K562 (cell line): ENCODE data around the gene ALKBH8. TPM values are rescaled to one million over a fixed set of nuclear protein-coding genes. Genes with fewer than 3 reads are reported as not detected.

ENCODE experiments used
- ADNP ChIP-seq: fragments of 200-800 bp; sonication (Bioruptor generic); IDR thresholded peaks from 2 replicates; pipeline ENCODE4 v1.6.1; 2016; ENCODE audit warnings: missing genetic modification characterization, missing compliant biosample characterization
- DEAF1 ChIP-seq: fragments of 450-650 bp; formaldehyde crosslinking; IDR thresholded peaks from 2 replicates; pipeline ENCODE4 v1.4.0; 2020; ENCODE audit warnings: mild to moderate bottlenecking, moderate library complexity
- DPF2 ChIP-seq: fragments of 450-650 bp; IDR thresholded peaks from 2 replicates; pipeline ENCODE4 v1.6.1; 2016
- EGR1 ChIP-seq: fragments of 450-650 bp; conservative IDR thresholded peaks from 2 replicates; pipeline ENCODE4 v1.6.1; 2017; ENCODE audit warnings: mild to moderate bottlenecking
- ELF4 ChIP-seq: fragments of 450-650 bp; formaldehyde crosslinking; IDR thresholded peaks from 2 replicates; pipeline ENCODE4 v1.4.0; 2022; ENCODE audit warnings: missing genetic modification characterization
- HLTF ChIP-seq: fragments of 450-650 bp; IDR thresholded peaks from 2 replicates; pipeline ENCODE4 v1.6.1; 2016
- MEIS2 ChIP-seq: fragments of 450-650 bp; IDR thresholded peaks from 2 replicates; pipeline ENCODE4 v1.6.1; 2014; ENCODE audit warnings: mild to moderate bottlenecking; ENCODE audit not compliant: partially characterized antibody
- MIER1 ChIP-seq: fragments of 450-650 bp; IDR thresholded peaks from 2 replicates; pipeline ENCODE4 v1.6.1; 2016; ENCODE audit warnings: antibody characterized with exemption, mild to moderate bottlenecking, low read depth
- NR2F6 ChIP-seq: fragments of 450-650 bp; formaldehyde crosslinking; IDR thresholded peaks from 2 replicates; pipeline ENCODE4 v1.4.0; 2020; ENCODE audit warnings: mild to moderate bottlenecking
- POLR2A ChIP-seq: fragments of 450-650 bp; conservative IDR thresholded peaks from 2 replicates; pipeline ENCODE4 v1.6.1; 2016
- POLR2G ChIP-seq: fragments of 200-400 bp; formaldehyde crosslinking; IDR thresholded peaks from 2 replicates; pipeline ENCODE4 v1.6.1; 2017; ENCODE audit warnings: low read depth, mild to moderate bottlenecking, antibody characterized with exemption, low read length, moderate library complexity
- SAFB2 ChIP-seq: fragments of 200-400 bp; formaldehyde crosslinking; IDR thresholded peaks from 2 replicates; pipeline ENCODE4 v1.6.1; 2018; ENCODE audit warnings: borderline replicate concordance, low read length, low read depth, moderate library complexity; ENCODE audit not compliant: severe bottlenecking
- TFE3 ChIP-seq: fragments of 450-650 bp; formaldehyde crosslinking; IDR thresholded peaks from 2 replicates; pipeline ENCODE4 v1.4.0; 2020; ENCODE audit warnings: mild to moderate bottlenecking, mixed read lengths
- TGIF2 ChIP-seq: sonication (generic); formaldehyde crosslinking; IDR thresholded peaks from 2 replicates; pipeline ENCODE4 v1.8.1; 2022; ENCODE audit warnings: mild to moderate bottlenecking, missing genetic modification reagents, moderate library complexity
- ZBTB33 ChIP-seq: sonication (generic); formaldehyde crosslinking; IDR thresholded peaks from 2 replicates; pipeline ENCODE4 v1.8.1; 2023; ENCODE audit warnings: mild to moderate bottlenecking, missing genetic modification reagents
- ZMIZ1 ChIP-seq, 2 experiments: fragments of 150-350 bp in 1 of 2; IDR thresholded peaks; 2 replicates each; pipeline ENCODE4 v1.6.1; 2012 to 2016; ENCODE audit warnings: low read depth in 2 of 2, low read length in 2 of 2, mild to moderate bottlenecking in 1 of 2, moderate library complexity in 1 of 2
- ZNF184 ChIP-seq: sonication (generic); formaldehyde crosslinking; IDR thresholded peaks from 2 replicates; pipeline ENCODE4 v1.5.0; 2020; ENCODE audit warnings: missing genetic modification reagents
- ZNF24 ChIP-seq: fragments of 450-650 bp; IDR thresholded peaks from 2 replicates; pipeline ENCODE4 v1.6.1; 2016
- polyA plus RNA-seq, 8 experiments: library from polyadenylated mRNA; depleted of rRNA in 4 of 8; stranded (reverse) in 5 of 8; unstranded in 3 of 8; fragments of >200 nt; fragmentation: Nextera tagmentation in 2 of 8; fragmentation: Illumina TruSeq in 1 of 8; extraction: Ambion mirVana in 2 of 8; extraction: Trizol in 1 of 8; gene quantifications; 2 replicates each; pipeline versions ENCODE4 v1.2.1 to v1.2.3, GENCODE V29; 2011 to 2014; ENCODE audit warnings: inconsistent platforms in 1 of 8, missing spikeins in 1 of 8
- total RNA-seq, 7 experiments: library from RNA; depleted of rRNA in 6 of 7; stranded (reverse); fragments of >200 nt in 6 of 7; fragmentation: Illumina TruSeq in 2 of 7; extraction: Trizol in 2 of 7; gene quantifications; 2 replicates each; pipeline versions ENCODE4 v1.2.1 to v1.2.3, GENCODE V29; 2011 to 2021; ENCODE audit warnings: low replicate concordance in 1 of 7

Gene ALKBH8
- total and polyA plus RNA-seq, 9 of the 15 experiments (the other 6 are each of a cell fraction or from before 2014, with no cell fraction given): 4.3 to 14.4 (median 9.1) TPM

- no peak for TF ChIP-seq ZMIZ1 (IDR thresholded peaks at IDR 0.05; ENCODE audit: low read depth in 2 of 2, low read length in 2 of 2)
- no peak for TF ChIP-seq DEAF1 (CRISPR knock-in tag)
- TF ChIP-seq DPF2: no peak
- no peak for TF ChIP-seq NR2F6 (CRISPR knock-in tag)
- no peak for TF ChIP-seq ADNP (tag)
- peak; percentile 46; the same call in 1 of the 2 replicates for TF ChIP-seq HLTF
- TF ChIP-seq MIER1: no peak
- TF ChIP-seq SAFB2: no peak
- no peak for TF ChIP-seq MEIS2
- no peak for TF ChIP-seq TGIF2 (CRISPR knock-in tag)
- no peak for TF ChIP-seq EGR1
- peak; percentile 47; the same call in 1 of the 2 replicates for TF ChIP-seq ZBTB33 (CRISPR knock-in tag)
- TF ChIP-seq ELF4 (CRISPR knock-in tag): no peak; the same call in 1 of the 2 replicates
- TF ChIP-seq ZNF184 (CRISPR knock-in tag): no peak
- TF ChIP-seq ZNF24: no peak
- TF ChIP-seq POLR2A: peak; percentile 76
- no peak for TF ChIP-seq TFE3 (CRISPR knock-in tag)
- TF ChIP-seq POLR2G: peak; percentile 76
Observed at GRCh38 chr11:107565219-107565937, at the start of gene ALKBH8 (continued).
